Vagina (tissue), 2 donors: ENCODE results near the gene CENPB. TPM values are rescaled to one million over a fixed set of nuclear protein-coding genes. Genes with fewer than 3 reads are reported as not detected.

Experiments used
- DNase-seq, 2 donors: peaks; one replicate each; pipeline ENCODE4 v3.0.0-alpha.2; 2017; ENCODE audit errors: extremely low spot score in 2 of 2
- H3K27ac ChIP-seq: fragments of 200-600 bp; sonication (generic); one replicate; pipeline ENCODE4 v1.5.1; 2019
- H3K27me3 ChIP-seq: fragments of 200-600 bp; sonication (generic); one replicate; pipeline ENCODE4 v1.5.1; 2019
- H3K36me3 ChIP-seq, 2 donors: fragments of 200-600 bp; sonication (generic); one replicate each; pipeline ENCODE4 v1.5.1; 2017 to 2019
- H3K4me1 ChIP-seq: fragments of 200-600 bp; sonication (generic); one replicate; pipeline ENCODE4 v1.5.1; 2019
- H3K4me3 ChIP-seq, 2 donors: fragments of 200-600 bp; sonication (generic); 1 replicate in 1 of 2; 2 replicates in 1 of 2; pipeline ENCODE4 v1.5.1; 2016 to 2019
- H3K9me3 ChIP-seq: fragments of 200-600 bp; sonication (generic); one replicate; pipeline ENCODE4 v1.5.1; 2019
- POLR2A ChIP-seq, 2 donors: fragments of 450-650 bp; IDR thresholded peaks; one replicate each; pipeline ENCODE4 v1.6.1; 2017; ENCODE audit warnings: antibody characterized with exemption in 2 of 2, mild to moderate bottlenecking in 2 of 2, moderate library complexity in 2 of 2
- POLR2AphosphoS5 ChIP-seq, 2 donors: sonication (generic); formaldehyde crosslinking; IDR thresholded peaks; one replicate each; pipeline ENCODE4 v1.9.0; 2017; ENCODE audit warnings: antibody characterized with exemption in 2 of 2, mild to moderate bottlenecking in 2 of 2, low read depth in 1 of 2; ENCODE audit not compliant: insufficient read depth in 1 of 2
- intact Hi-C: fragments of 100-400 bp; cut with DNase I; formaldehyde crosslinking; loops from one replicate; pipeline ENCODE4 v1.15.1; 2023
- total RNA-seq: library from RNA; depleted of rRNA; stranded (reverse); fragments of >200 nt; gene quantifications from one replicate; pipeline ENCODE4 v1.2.3, GENCODE V29; 2016
- TF ChIP-seq, protein P1 (sequence below), 3 experiments: fragments of 450-650 bp in 2 of 3; fragments of 200-600 bp in 1 of 3; sonication (generic) in 1 of 3; IDR thresholded peaks; one replicate each; pipeline ENCODE4 v1.5.1; 2017 to 2019; ENCODE audit warnings: antibody characterized with exemption in 3 of 3, mild to moderate bottlenecking in 2 of 3, moderate library complexity in 2 of 3

Gene CENPB
- total RNA-seq, 1 donor from 2014 or later, result 62.9 TPM

DNA sequence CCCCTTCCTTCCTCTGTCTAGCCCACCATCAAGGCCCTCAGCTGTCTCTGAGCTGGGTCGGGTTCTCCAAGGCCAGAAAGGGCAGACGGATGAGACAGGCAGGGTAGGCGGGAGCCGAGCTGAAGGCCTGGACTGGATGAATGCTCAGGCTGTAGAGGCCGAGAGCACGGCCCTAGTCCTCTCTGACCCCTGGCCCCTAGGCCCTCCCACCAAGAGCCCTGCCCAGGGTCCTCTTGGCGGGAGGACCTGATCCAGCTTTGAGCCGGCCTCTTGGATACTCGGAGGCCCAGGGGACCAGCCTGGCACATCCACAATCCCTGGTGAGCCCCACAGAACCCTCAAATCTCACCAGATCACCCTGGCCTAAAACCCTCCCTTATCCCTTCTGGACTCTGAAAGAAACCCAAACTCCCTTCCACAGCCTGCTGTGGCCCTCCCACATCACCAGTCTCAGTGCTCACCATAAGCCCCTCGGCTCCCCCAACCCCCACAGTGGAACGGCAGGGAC is 27.2 kb downstream of the CENPB start:
- TF ChIP-seq, protein P1, sequence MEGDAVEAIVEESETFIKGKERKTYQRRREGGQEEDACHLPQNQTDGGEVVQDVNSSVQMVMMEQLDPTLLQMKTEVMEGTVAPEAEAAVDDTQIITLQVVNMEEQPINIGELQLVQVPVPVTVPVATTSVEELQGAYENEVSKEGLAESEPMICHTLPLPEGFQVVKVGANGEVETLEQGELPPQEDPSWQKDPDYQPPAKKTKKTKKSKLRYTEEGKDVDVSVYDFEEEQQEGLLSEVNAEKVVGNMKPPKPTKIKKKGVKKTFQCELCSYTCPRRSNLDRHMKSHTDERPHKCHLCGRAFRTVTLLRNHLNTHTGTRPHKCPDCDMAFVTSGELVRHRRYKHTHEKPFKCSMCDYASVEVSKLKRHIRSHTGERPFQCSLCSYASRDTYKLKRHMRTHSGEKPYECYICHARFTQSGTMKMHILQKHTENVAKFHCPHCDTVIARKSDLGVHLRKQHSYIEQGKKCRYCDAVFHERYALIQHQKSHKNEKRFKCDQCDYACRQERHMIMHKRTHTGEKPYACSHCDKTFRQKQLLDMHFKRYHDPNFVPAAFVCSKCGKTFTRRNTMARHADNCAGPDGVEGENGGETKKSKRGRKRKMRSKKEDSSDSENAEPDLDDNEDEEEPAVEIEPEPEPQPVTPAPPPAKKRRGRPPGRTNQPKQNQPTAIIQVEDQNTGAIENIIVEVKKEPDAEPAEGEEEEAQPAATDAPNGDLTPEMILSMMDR (IDR thresholded peaks at IDR 0.05), result no peak
- TF ChIP-seq POLR2A (IDR thresholded peaks at IDR 0.05) (no peak), POLR2AphosphoS5 (IDR thresholded peaks at IDR 0.05; ENCODE audit: insufficient read depth in 1 of 2, low read depth in 1 of 2) (no peak)
- intact Hi-C loops, result no loop called here
- Histone ChIP-seq H3K4me1 (peaks cover 7% of the 10 kb centered on the region), H3K4me3 (no peak overlapping the region), H3K36me3 (no peaks in the 10 kb centered on the region), H3K27me3 (no peaks in the 10 kb centered on the region), H3K27ac (no peak overlapping the region), H3K9me3 (no peaks in the 10 kb centered on the region)
- DNase-seq, result no peak

DNA sequence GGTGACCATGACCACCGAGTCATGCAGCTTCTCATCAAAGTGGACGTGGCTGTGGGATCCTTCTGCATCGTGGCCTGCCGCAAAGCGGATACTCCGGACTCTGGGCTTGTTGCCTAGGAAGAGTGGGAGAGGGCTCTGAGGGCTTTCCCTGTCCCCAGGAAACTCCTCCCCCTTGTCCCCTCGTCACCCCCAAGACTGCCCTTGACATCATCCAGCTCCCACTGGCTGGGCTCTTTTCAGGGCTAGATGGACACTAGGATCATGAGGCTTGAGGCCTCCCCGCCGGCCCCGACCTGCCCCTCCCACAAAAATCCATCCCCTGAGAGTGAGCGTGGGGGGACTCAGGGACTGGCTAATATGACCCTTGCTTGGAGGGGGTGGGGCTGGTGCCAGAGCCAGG is 28.0 kb downstream of the CENPB start:
- Histone ChIP-seq H3K4me3 (no peak overlapping the region), H3K27me3 (no peaks in the 10 kb centered on the region), H3K36me3 (no peaks in the 10 kb centered on the region), H3K9me3 (no peaks in the 10 kb centered on the region), H3K4me1 (no peaks in the 10 kb centered on the region), H3K27ac (no peak overlapping the region)
- intact Hi-C loops, result no loop called here
- no peak for DNase-seq
- TF ChIP-seq, protein P1 (IDR thresholded peaks at IDR 0.05), result no peak
- TF ChIP-seq POLR2A (IDR thresholded peaks at IDR 0.05) (no peak), POLR2AphosphoS5 (IDR thresholded peaks at IDR 0.05; ENCODE audit: insufficient read depth in 1 of 2, low read depth in 1 of 2) (no peak)

DNA sequence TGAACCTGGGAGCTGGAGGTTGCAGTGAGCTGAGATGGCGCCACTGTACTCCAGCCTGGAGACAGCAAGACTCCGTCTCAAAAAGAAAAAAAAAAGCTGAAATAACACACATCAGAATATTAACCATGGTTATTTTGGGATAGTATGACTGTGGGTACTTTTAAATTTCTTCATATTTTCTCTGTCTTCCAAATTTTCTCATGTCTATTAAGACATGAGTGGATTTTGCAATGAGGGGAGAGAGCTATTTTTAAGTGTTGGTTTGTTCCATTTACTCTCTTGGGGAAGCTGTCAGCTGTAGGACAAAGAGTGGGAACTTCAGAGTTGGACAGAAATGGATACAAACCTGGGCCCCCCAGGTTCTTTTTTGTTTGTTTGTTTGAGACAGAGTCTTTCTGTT is 29.3 kb downstream of the CENPB start:
- H3K4me1 ChIP-seq, result no peaks in the 10 kb centered on the region
- TF ChIP-seq POLR2A (IDR thresholded peaks at IDR 0.05), result no peak
- TF ChIP-seq, protein P1 (IDR thresholded peaks at IDR 0.05), result no peak
- no peak for TF ChIP-seq POLR2AphosphoS5 (IDR thresholded peaks at IDR 0.05; ENCODE audit: insufficient read depth in 1 of 2, low read depth in 1 of 2)
- peak overlapping the region; percentile 24 for H3K27ac ChIP-seq
- no peak for DNase-seq
- intact Hi-C loops, result no loop called here
- no peaks in the 10 kb centered on the region for H3K36me3 ChIP-seq
- no peak overlapping the region for H3K4me3 ChIP-seq
- H3K27me3 ChIP-seq, result no peaks in the 10 kb centered on the region
- H3K9me3 ChIP-seq, result no peaks in the 10 kb centered on the region

DNA sequence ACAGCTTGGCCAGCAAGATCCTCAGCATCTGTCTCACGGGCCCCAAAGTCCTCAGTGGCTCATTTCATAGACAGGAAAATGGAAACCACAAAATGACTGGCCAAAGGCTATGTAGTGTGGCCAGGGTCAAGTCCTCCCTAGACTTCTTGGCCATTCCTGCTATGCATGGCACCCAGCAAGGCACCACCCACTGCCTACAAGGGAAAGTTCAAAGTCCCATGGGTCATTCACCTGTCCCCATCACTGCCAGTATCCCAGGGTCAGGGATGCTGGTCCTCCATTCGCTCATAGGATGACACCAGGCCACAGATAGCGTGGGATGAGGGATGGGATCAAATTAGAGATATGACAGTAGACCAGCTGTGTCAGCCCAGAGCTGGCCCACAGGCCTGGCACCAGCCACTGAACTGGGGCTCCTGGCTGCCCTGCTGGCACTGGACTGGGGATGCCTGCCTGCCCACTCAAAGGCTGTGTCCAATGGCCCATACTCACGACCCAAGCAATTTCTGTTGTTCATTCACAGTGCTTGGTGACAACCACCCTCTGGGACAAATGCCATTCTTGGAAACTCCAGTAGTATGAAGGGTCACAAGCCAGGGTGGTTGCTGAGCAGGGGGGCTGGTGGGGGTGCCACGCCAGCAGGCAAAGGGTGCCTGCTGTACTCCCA is 30.6 kb downstream of the CENPB start:
- DNase-seq, result no peak
- no peaks in the 10 kb centered on the region for H3K27me3 ChIP-seq
- H3K4me1 ChIP-seq, result no peaks in the 10 kb centered on the region
- no peaks in the 10 kb centered on the region for H3K9me3 ChIP-seq
- TF ChIP-seq POLR2A (IDR thresholded peaks at IDR 0.05), result no peak
- intact Hi-C loops, result no loop called here
- H3K36me3 ChIP-seq, result peaks cover 0 to 1% of the 10 kb centered on the region in 2 donors
- no peak overlapping the region for H3K4me3 ChIP-seq
- no peak overlapping the region for H3K27ac ChIP-seq

DNA sequence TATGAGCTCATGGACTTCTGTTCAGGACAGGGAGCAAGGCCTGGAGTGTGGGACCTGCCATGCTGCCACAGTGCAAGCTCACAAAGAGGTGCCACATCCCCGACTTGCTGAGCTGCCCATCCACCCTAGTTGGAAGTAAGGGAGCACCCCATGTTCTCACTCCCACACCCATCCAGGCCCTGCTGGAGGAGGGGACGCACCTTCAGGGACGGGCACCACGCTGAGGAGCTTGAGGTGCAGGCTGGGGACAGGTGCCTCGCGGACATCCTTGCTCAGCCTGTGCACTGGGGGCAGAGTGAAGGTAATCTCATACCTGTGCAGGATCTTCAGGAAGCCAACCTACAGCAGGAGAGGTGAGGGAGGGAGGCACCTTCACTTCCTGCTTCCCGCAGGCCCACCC is 31.3 kb downstream of the CENPB start:
- no peaks in the 10 kb centered on the region for H3K9me3 ChIP-seq
- no peaks in the 10 kb centered on the region for H3K27me3 ChIP-seq
- peaks cover 0 to 8% of the 10 kb centered on the region in 2 donors for H3K36me3 ChIP-seq
- H3K27ac ChIP-seq, result no peak overlapping the region
- no peaks in the 10 kb centered on the region for H3K4me1 ChIP-seq
- TF ChIP-seq, protein P1 (IDR thresholded peaks at IDR 0.05), result no peak
- TF ChIP-seq POLR2AphosphoS5 (IDR thresholded peaks at IDR 0.05; ENCODE audit: insufficient read depth in 1 of 2, low read depth in 1 of 2), result no peak
- TF ChIP-seq POLR2A (IDR thresholded peaks at IDR 0.05), result no peak
- no peak for DNase-seq
- intact Hi-C loops, result no loop called here
- no peak overlapping the region for H3K4me3 ChIP-seq
